Spleen (tissue), 11 donors: ENCODE results near the gene RNASET2. TPM values are rescaled to one million over a fixed set of nuclear protein-coding genes. Genes with fewer than 3 reads are reported as not detected.
"Not testable (repeated sequence)": the region's sequence is repeated elsewhere in the genome, so short reads cannot be mapped to it uniquely, and the experiment has no call there.

ENCODE experiments used
- DNase-seq: peaks from one replicate; pipeline ENCODE4 v3.0.0-alpha.2; 2020
- H3K27ac ChIP-seq, 8 donors: fragments of 200-600 bp; sonication (generic) in 7 of 8; 1 replicate in 4 of 8; 2 replicates in 4 of 8; pipeline versions ENCODE4 v1.5.0 to v1.8.0; 2016 to 2021; ENCODE audit warnings: inconsistent platforms in 4 of 8, mild to moderate bottlenecking in 4 of 8, moderate library complexity in 1 of 8
- H3K27me3 ChIP-seq, 7 donors: fragments of 200-600 bp; sonication (generic) in 6 of 7; replicated peaks in 1 of 7; 1 replicate in 4 of 7; 2 replicates in 3 of 7; pipeline versions ENCODE4 v1.5.0 to v1.8.0; 2016 to 2021; ENCODE audit warnings: inconsistent platforms in 3 of 7, mild to moderate bottlenecking in 1 of 7
- H3K36me3 ChIP-seq, 6 donors: fragments of 200-600 bp; sonication (generic) in 5 of 6; 1 replicate in 4 of 6; 2 replicates in 2 of 6; pipeline versions ENCODE4 v1.5.0 to v1.8.0; 2016 to 2021; ENCODE audit warnings: inconsistent platforms in 2 of 6
- H3K4me1 ChIP-seq, 6 donors: fragments of 200-600 bp; sonication (generic) in 5 of 6; 1 replicate in 3 of 6; 2 replicates in 3 of 6; pipeline versions ENCODE4 v1.5.0 to v1.8.0; 2016 to 2021; ENCODE audit warnings: inconsistent platforms in 3 of 6
- H3K4me3 ChIP-seq, 8 donors: fragments of 200-600 bp; sonication (generic) in 7 of 8; 1 replicate in 4 of 8; 2 replicates in 4 of 8; pipeline versions ENCODE4 v1.5.0 to v1.8.0; 2016 to 2021; ENCODE audit warnings: inconsistent platforms in 4 of 8, mild to moderate bottlenecking in 4 of 8, moderate library complexity in 2 of 8
- H3K9me3 ChIP-seq, 8 donors: fragments of 200-600 bp; sonication (generic) in 7 of 8; 1 replicate in 4 of 8; 2 replicates in 4 of 8; pipeline versions ENCODE4 v1.5.0 to v1.8.0; 2016 to 2021; ENCODE audit warnings: inconsistent platforms in 4 of 8
- POLR2A ChIP-seq, 3 donors: fragments of 450-650 bp; IDR thresholded peaks; one replicate each; pipeline ENCODE4 v1.5.1; 2017; ENCODE audit warnings: antibody characterized with exemption in 3 of 3, mild to moderate bottlenecking in 1 of 3
- POLR2AphosphoS5 ChIP-seq, 3 donors: sonication (generic); formaldehyde crosslinking; IDR thresholded peaks; one replicate each; pipeline ENCODE4 v1.5.1; 2017; ENCODE audit warnings: antibody characterized with exemption in 3 of 3
- WGBS, 5 donors: extraction: QIAGEN DNeasy Blood & Tissue Kit in 3 of 5; methylation state at CpG; one replicate each; pipeline versions ENCODE4 v1.1.5 to v1.1.7; 2013 to 2018; 5-methylcytosine and 5-hydroxymethylcytosine counted together
- intact Hi-C: fragments of 100-400 bp; cut with DNase I; formaldehyde crosslinking; loops from one replicate; pipeline ENCODE4 v1.15.0; 2023; ENCODE audit warnings: low total_unique reads
- polyA plus RNA-seq, 3 donors: library from polyadenylated mRNA; stranded (reverse); fragments of 200-250 nt; gene quantifications; one replicate each; pipeline ENCODE4 v1.2.1, GENCODE V29; 2013
- total RNA-seq, 7 donors: library from RNA; depleted of rRNA in 3 of 7; stranded (reverse); fragments of >200 nt in 3 of 7; fragmentation: NEBNext Ultra II Directional in 4 of 7; extraction: Animal tissue kit (Norgen Biotek cat#: 25700) in 4 of 7; gene quantifications; one replicate each; pipeline versions ENCODE4 v1.1.0 to v1.2.1, GENCODE V29; 2016 to 2021
- TF ChIP-seq, protein P1 (sequence below), 11 experiments: fragments of 200-600 bp in 7 of 11; fragments of 450-650 bp in 4 of 11; sonication (generic) in 4 of 11; IDR thresholded peaks in 8 of 11; conservative IDR thresholded peaks in 3 of 11; 1 replicate in 7 of 11; 2 replicates in 4 of 11; pipeline versions ENCODE4 v1.4.0 to v1.8.0; 2016 to 2021; ENCODE audit warnings: antibody characterized with exemption in 11 of 11, inconsistent platforms in 4 of 11, mild to moderate bottlenecking in 1 of 11
- donor health status: healthy with polysubstance abuse.
- donor health status: DM: no; HTN: no; CAD: no; lungs with moderate emphysema.
- donor health status: DM: no; HTN: no; CAD: no.
- donor health status: Bipolar disorder and iron deficiency.
- donor health status: healthy.
- donor health status: DM: no; HTN: no; CAD: no.
- donor health status: DM: yes; HTN: yes; CAD: no.

The RNASET2 gene
- total and polyA plus RNA-seq, 10 donors = 242 to 676 (median 362) TPM

DNA sequence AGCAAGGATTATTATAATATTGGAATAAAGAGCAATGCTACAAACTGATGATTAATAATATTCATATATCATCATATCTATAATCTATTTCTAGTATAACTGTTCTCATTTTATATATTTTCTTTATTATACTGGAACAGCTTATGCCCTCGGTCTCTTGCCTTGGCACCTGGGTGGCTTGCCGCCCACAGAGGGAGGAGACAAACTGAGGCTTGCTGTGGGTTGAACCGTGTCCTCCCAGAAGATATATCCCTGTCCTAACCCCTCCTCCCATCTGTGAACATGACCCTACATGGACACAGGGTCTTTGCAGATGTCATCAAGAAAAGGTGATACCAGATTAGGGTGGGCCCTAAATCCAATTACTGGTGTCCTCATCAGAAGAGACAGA, 4.7 kb downstream of the RNASET2 start:
- peak overlapping the region; percentile 76 to 100 (median 92) for H3K27ac ChIP-seq
- H3K4me1 ChIP-seq = peaks cover 30 to 92% (median 73%) of the 10 kb centered on the region in 6 donors
- TF ChIP-seq POLR2A (IDR thresholded peaks at IDR 0.05) (no peak), POLR2AphosphoS5 (IDR thresholded peaks at IDR 0.05) (no peak)
- TF ChIP-seq, protein P1, sequence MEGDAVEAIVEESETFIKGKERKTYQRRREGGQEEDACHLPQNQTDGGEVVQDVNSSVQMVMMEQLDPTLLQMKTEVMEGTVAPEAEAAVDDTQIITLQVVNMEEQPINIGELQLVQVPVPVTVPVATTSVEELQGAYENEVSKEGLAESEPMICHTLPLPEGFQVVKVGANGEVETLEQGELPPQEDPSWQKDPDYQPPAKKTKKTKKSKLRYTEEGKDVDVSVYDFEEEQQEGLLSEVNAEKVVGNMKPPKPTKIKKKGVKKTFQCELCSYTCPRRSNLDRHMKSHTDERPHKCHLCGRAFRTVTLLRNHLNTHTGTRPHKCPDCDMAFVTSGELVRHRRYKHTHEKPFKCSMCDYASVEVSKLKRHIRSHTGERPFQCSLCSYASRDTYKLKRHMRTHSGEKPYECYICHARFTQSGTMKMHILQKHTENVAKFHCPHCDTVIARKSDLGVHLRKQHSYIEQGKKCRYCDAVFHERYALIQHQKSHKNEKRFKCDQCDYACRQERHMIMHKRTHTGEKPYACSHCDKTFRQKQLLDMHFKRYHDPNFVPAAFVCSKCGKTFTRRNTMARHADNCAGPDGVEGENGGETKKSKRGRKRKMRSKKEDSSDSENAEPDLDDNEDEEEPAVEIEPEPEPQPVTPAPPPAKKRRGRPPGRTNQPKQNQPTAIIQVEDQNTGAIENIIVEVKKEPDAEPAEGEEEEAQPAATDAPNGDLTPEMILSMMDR (IDR thresholded peaks at IDR 0.05 in 8 of 11, conservative IDR thresholded peaks at IDR 0.05 in 3 of 11) = peak in 3 of 11 experiments; percentile 11 to 47 (median 18)
- DNase-seq = no peak
- H3K9me3 ChIP-seq = no peaks in the 10 kb centered on the region
- no peaks in the 10 kb centered on the region for H3K27me3 ChIP-seq
- H3K36me3 ChIP-seq = peaks cover 0 to 80% (median 16%) of the 10 kb centered on the region in 6 donors
- peak overlapping the region in 1 of 8 donors; percentile 99 for H3K4me3 ChIP-seq
- intact Hi-C loops = no loop called here
- WGBS, 5 donors = 55 to 74% (median 70%) methylated on average over 3 of the region's 3 CpGs

DNA sequence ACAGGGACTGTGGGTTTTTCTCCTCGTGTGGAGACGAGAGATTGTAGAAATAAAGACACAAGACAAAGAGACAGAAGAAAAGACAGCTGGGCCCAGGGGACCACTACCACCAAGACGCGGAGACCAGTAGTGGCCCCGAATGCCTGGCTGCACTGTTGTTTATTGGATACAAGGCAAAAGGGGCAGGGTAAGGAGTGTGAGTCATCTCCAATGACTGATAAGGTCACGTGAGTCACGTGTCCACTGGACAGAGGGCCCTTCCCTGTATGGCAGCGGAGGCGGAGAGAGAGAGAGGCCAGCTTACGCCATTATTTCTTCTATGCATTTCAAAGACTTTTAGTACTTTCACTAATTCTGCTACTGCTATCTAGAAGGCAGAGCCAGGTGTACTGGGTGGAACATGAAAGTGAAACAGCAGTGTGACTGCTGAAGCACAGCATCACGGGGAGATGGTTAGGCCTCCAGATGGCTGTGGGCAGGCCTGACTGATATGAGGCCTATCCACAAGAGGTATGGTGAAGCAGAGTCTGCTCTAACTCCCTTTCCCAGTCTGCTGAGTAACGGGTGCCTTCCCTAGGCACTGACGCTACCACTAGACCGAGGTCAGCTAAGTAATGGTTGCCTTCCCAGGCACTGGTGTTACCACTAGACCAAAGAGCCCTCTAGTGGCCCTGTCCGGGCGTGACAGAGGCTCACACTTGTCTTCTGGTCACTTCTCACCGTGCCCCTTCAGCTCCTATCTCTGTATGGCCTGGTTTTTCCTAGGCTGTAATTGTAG, 5.3 kb downstream of the RNASET2 start:
- peak; percentile 90 for DNase-seq
- Histone ChIP-seq H3K4me1 (peaks cover 30 to 92% (median 72%) of the 10 kb centered on the region in 6 donors), H3K4me3 (peak overlapping the region in 6 of 8 donors; percentile 1 to 99 (median 21)), H3K36me3 (peaks cover 0 to 85% (median 22%) of the 10 kb centered on the region in 6 donors), H3K27ac (peak overlapping the region; percentile 76 to 100 (median 92))
- 44 to 59% (median 50%) methylated on average over 17 of the region's 17 CpGs for WGBS, 5 donors
- peak in 2 of 3 donors; percentile 69 to 78 for TF ChIP-seq POLR2AphosphoS5 (IDR thresholded peaks at IDR 0.05)
- TF ChIP-seq, protein P1 (IDR thresholded peaks at IDR 0.05 in 8 of 11, conservative IDR thresholded peaks at IDR 0.05 in 3 of 11) = peak; percentile 59 to 87 (median 75)
- intact Hi-C loops, H3K9me3 ChIP-seq, H3K27me3 ChIP-seq: not testable (repeated sequence)

DNA sequence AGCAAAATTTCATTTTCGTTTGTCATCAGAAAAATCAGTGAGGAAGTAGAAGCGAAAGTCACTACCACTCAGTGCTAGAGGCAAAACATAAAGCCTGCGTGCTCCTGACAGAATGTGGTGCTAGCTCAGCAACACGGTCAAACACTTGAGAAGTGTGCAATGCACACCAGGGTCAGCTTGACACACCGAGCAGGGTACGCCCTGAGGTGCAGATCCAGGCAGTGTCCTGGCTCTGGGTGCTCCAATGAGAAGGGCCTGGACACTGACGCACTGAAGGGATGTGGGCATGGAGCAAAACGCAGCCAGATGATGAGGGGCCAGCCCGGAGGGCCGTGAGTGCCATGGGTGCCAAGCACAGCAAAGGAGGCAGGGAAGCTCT, 5.9 kb downstream of the RNASET2 start:
- peak; percentile 76 to 84 (median 80) for TF ChIP-seq POLR2AphosphoS5 (IDR thresholded peaks at IDR 0.05)
- TF ChIP-seq, protein P1 (IDR thresholded peaks at IDR 0.05 in 8 of 11, conservative IDR thresholded peaks at IDR 0.05 in 3 of 11) = no peak
- peak in 2 of 3 donors; percentile 26 to 32 for TF ChIP-seq POLR2A (IDR thresholded peaks at IDR 0.05)
- intact Hi-C loops = no loop called here
- H3K27me3 ChIP-seq = no peaks in the 10 kb centered on the region
- H3K36me3 ChIP-seq = peaks cover 0 to 92% (median 28%) of the 10 kb centered on the region in 6 donors
- H3K9me3 ChIP-seq = no peaks in the 10 kb centered on the region
- peak overlapping the region; percentile 76 to 100 (median 92) for H3K27ac ChIP-seq
- peak overlapping the region in 6 of 8 donors; percentile 1 to 99 (median 21) for H3K4me3 ChIP-seq
- WGBS, 5 donors = 55 to 71% (median 63%) methylated on average over 10 of the region's 10 CpGs
- peak; percentile 83 for DNase-seq
- H3K4me1 ChIP-seq = peaks cover 30 to 86% (median 67%) of the 10 kb centered on the region in 6 donors
